Heart left ventricle (tissue), 13 donors: Measurements from ENCODE around the gene UPK3BL2.
"Not testable (repeated sequence)": the region's sequence is repeated elsewhere in the genome, so short reads cannot be mapped to it uniquely, and the experiment has no call there.

Experiments
- CTCF ChIP-seq, 12 donors: fragments of 200-600 bp; sonication (generic) in 4 of 12; IDR thresholded peaks; one replicate each; pipeline versions ENCODE4 v1.5.0 to v1.8.0; 2018 to 2022; ENCODE audit warnings: antibody characterized with exemption in 12 of 12, mild to moderate bottlenecking in 5 of 12
- POLR2A ChIP-seq, 2 donors: fragments of 450-650 bp; IDR thresholded peaks; one replicate each; pipeline ENCODE4 v1.6.1; 2017; ENCODE audit warnings: antibody characterized with exemption in 2 of 2, mild to moderate bottlenecking in 2 of 2, moderate library complexity in 2 of 2
- donor health status: ischemic (EF 13 %, LVEDD 7.1; RV severe dilation, severe dysfunction).
- donor health status: DM: no; HTN: yes; CAD: no.
- donor health status: DM: no; HTN: no; CAD: no.
- donor health status: ischemic (EF 25% LVEDD 6.9; RV normal size, moderate dysfunction).
- donor health status: ischemic (EF 25% LVEDD 5.7; RV mildly dilated, moderate dysfunction).
- donor health status: ischemic (EF 35%, LVEDD 5.7; RV mildly dilated, moderate dysfunction).
- donor health status: nonischemic (EF 11% LVEDD 7.7; RV severe dilation, severe dysfunction).
- donor health status: DM: yes; HTN: yes; CAD: no.
- donor health status: PGD.
- donor health status: ischemic (EF 29% LVEDD 5.4; RV normal size, mild dysfunction).
- donor health status: nonischemic (EF 23%, LVEDD 6.1; RV moderate dilation, normal function).

DNA sequence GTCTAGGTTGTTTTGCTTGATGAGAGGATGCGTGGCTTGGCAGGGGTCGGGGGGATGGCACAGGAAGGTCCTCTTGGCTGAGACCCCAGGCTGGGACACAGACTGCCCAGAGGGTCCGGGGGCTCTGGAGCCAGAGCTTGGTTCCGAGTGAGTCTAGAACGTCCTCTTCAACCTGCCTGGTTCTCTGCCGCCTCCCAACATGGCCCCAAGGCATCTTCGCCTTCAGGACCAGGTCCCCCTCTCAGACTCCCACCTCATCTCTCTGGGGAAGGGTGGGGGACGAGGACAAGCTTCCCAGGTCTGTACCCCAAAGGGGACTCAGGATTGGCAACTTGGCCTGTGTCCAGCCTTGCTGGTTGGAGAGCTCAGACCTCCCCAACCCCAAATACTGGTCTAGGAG lies 1.4 kb downstream of the UPK3BL2 start:
- not testable (repeated sequence) for TF ChIP-seq CTCF, POLR2A (IDR thresholded peaks at IDR 0.05)
